Nephron (organoid): Measurements from ENCODE around the gene OR52A1.
"Not testable (repeated sequence)": the region's sequence is repeated elsewhere in the genome, so short reads cannot be mapped to it uniquely, and the experiment has no call there.

Source experiments
- H3K27ac Mint-ChIP-seq, 3 experiments: 2 replicates each; pipeline ENCODE4 v1.8.0; 2020; ENCODE audit warnings: mixed read lengths in 3 of 3, mild to moderate bottlenecking in 2 of 3, moderate library complexity in 1 of 3
- H3K27me3 Mint-ChIP-seq: 2 replicates; pipeline ENCODE4 v1.8.0; 2021; ENCODE audit warnings: low read depth, mild to moderate bottlenecking, moderate library complexity, mixed read lengths
- H3K36me3 Mint-ChIP-seq: 2 replicates; pipeline ENCODE4 v1.8.0; 2020; ENCODE audit warnings: low read depth, mixed read lengths
- H3K4me1 Mint-ChIP-seq: 2 replicates; pipeline ENCODE4 v1.8.0; 2020; ENCODE audit warnings: mixed read lengths
- H3K4me3 Mint-ChIP-seq, 3 experiments: 2 replicates each; pipeline ENCODE4 v1.8.0; 2020; ENCODE audit warnings: mild to moderate bottlenecking in 3 of 3, mixed read lengths in 3 of 3, moderate library complexity in 2 of 3
- H3K9me3 Mint-ChIP-seq: 2 replicates; pipeline ENCODE4 v1.8.0; 2020; ENCODE audit warnings: mixed read lengths
- CTCF ChIP-seq, 3 experiments: fragments of 200-600 bp; sonication (generic); IDR thresholded peaks; one replicate each; pipeline ENCODE4 v1.5.0; 2021; ENCODE audit warnings: antibody characterized with exemption in 3 of 3; ENCODE audit not compliant: unreplicated experiment in 3 of 3

OR52A1 gene

DNA sequence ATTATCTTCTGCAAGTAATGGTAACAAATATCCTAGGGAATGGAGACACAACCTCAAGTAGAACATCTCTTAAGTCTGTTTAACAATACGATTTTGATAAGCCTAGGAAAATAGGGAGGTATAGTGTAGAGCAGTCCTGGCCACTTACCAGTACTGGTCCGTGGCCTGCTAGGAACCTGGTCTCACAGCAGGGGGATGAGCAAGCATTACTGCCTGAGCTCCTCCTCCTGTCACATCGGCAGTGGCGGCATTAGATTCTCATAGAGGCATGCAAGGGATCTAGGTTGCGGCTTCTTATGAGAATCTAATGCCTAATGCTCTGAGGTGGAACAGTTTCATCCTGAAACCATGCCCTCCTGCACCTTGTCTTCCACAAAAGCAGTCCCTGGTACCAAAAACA, 41.5 kb upstream of the OR52A1 start:
- no peaks in the 10 kb centered on the region for H3K4me1 Mint-ChIP-seq
- H3K9me3 Mint-ChIP-seq: peaks cover 3% of the 10 kb centered on the region
- no peak for TF ChIP-seq CTCF (IDR thresholded peaks at IDR 0.05; ENCODE audit: unreplicated experiment in 3 of 3)

DNA sequence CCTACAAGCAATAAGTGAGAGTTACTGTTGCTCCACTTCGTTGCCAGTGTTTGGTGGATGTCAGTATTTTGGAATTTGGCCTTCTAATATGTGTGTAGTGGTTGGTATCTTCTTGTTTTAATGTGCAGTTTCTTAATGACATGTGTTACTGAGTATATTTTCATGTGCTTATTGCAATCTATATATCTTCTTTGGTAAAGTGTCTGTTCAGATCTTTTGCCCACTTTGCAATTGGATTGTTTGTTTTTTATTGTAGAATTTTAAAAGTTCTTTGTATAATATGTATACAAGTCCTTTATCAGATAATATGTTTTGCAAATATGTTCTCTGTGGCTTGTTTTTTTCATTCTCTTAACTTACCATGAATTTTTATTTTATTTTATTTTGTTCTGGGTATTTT, 38.2 kb upstream of the OR52A1 start:
- no peaks in the 10 kb centered on the region for H3K27me3 Mint-ChIP-seq
- no peaks in the 10 kb centered on the region for H3K36me3 Mint-ChIP-seq
- H3K9me3 Mint-ChIP-seq: peaks cover 9% of the 10 kb centered on the region
- no peak for TF ChIP-seq CTCF (IDR thresholded peaks at IDR 0.05; ENCODE audit: unreplicated experiment in 3 of 3)
- no peaks in the 10 kb centered on the region for H3K4me1 Mint-ChIP-seq
- no peak overlapping the region for H3K4me3 Mint-ChIP-seq
- H3K27ac Mint-ChIP-seq: no peak overlapping the region

More for the DNA sequence above, 41.5 kb upstream of the OR52A1 start:
- Mint-ChIP-seq H3K27ac (no peak overlapping the region), H3K36me3 (no peaks in the 10 kb centered on the region), H3K27me3 (no peaks in the 10 kb centered on the region), H3K4me3 (no peak overlapping the region)

DNA sequence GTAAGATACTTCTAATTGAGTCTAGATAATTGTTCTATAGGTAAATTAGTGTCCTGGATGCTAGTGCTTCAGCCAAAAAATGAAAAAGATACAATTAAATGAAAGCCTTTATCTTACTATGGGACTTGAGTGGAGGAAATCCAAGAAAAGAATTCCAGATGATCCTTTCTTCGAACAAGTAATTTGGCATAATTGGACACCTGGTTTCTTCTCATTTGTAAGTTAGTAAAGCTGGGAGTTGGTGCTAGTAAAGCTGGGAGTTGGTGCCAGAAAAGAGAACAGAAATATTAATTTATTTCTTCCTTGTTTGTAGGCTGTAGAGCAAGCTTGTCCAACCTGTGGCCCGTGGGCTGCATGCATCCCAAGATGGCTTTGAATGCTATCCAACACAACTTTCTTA, 33.6 kb upstream of the OR52A1 start:
- H3K27ac Mint-ChIP-seq: no peak overlapping the region
- H3K27me3 Mint-ChIP-seq: no peaks in the 10 kb centered on the region
- no peak for TF ChIP-seq CTCF (IDR thresholded peaks at IDR 0.05; ENCODE audit: unreplicated experiment in 3 of 3)
- no peaks in the 10 kb centered on the region for H3K36me3 Mint-ChIP-seq
- H3K9me3 Mint-ChIP-seq: peaks cover 8% of the 10 kb centered on the region
- H3K4me1 Mint-ChIP-seq: no peaks in the 10 kb centered on the region
- H3K4me3 Mint-ChIP-seq: no peak overlapping the region

GRCh38 chr11:5178046-5178837, 23.7 kb upstream of the OR52A1 start:
- H3K4me1 Mint-ChIP-seq: no peaks in the 10 kb centered on the region
- H3K9me3 Mint-ChIP-seq: no peaks in the 10 kb centered on the region
- H3K4me3 Mint-ChIP-seq: no peak overlapping the region
- no peak overlapping the region for H3K27ac Mint-ChIP-seq
- no peaks in the 10 kb centered on the region for H3K36me3 Mint-ChIP-seq
- H3K27me3 Mint-ChIP-seq: peaks cover 3% of the 10 kb centered on the region
- no peak for TF ChIP-seq CTCF (IDR thresholded peaks at IDR 0.05; ENCODE audit: unreplicated experiment in 3 of 3)

DNA sequence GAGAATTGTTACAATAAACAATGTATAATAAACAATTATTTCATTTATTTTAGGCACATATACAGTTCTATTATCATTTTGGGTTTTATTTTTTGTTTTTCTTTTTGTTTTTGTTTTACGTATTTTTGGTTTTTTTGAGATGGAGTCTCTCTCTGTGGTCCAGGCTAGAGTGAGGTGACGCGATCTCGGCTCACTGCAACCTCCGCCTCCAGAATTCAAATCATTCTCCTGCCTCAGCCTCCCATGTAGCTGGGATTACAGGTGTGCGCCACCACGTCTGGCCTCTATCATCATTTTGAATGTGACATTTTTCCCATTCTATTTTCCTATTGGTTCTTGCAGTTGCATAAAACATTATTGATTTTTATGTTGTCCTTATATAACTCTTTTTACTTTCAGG, 20.4 kb upstream of the OR52A1 start:
- no peaks in the 10 kb centered on the region for H3K4me1 Mint-ChIP-seq
- H3K4me3 Mint-ChIP-seq: no peak overlapping the region
- H3K9me3 Mint-ChIP-seq: no peaks in the 10 kb centered on the region
- H3K27me3 Mint-ChIP-seq: peaks cover 3% of the 10 kb centered on the region
- H3K36me3 Mint-ChIP-seq: no peaks in the 10 kb centered on the region
- no peak for TF ChIP-seq CTCF (IDR thresholded peaks at IDR 0.05; ENCODE audit: unreplicated experiment in 3 of 3)
- H3K27ac Mint-ChIP-seq: no peak overlapping the region

- no peak overlapping the region for H3K4me3 Mint-ChIP-seq
- H3K4me1 Mint-ChIP-seq: no peaks in the 10 kb centered on the region
- H3K9me3 Mint-ChIP-seq: no peaks in the 10 kb centered on the region
- no peak for TF ChIP-seq CTCF (IDR thresholded peaks at IDR 0.05; ENCODE audit: unreplicated experiment in 3 of 3)
- H3K36me3 Mint-ChIP-seq: no peaks in the 10 kb centered on the region
- H3K27me3 Mint-ChIP-seq: no peaks in the 10 kb centered on the region
- no peak overlapping the region for H3K27ac Mint-ChIP-seq
Measured at GRCh38 chr11:5171856-5172255, 17.3 kb upstream of the OR52A1 start.

DNA sequence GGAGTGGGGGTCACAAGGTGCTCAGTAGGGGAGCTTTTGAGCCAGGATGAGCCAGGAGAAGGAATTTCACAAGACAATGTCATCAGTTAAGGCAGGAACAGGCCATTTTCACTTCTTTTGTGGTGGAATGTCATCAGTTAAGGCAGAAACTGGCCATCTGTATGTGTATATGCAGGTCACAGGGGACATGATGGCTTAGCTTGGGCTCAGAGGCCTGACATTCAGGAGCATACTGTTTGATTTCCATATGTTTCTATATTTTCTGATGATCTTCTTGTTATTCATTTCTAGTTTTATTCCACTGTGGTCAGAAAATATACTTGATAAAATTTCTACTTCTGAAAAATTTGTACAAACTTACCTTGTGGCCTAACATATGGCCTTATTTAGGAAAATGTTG, 11.3 kb upstream of the OR52A1 start:
- H3K4me1 Mint-ChIP-seq, H3K36me3 Mint-ChIP-seq, H3K9me3 Mint-ChIP-seq, H3K27ac Mint-ChIP-seq, H3K4me3 Mint-ChIP-seq, H3K27me3 Mint-ChIP-seq: not testable (repeated sequence)

- not testable (repeated sequence) for H3K27me3 Mint-ChIP-seq, H3K27ac Mint-ChIP-seq, H3K4me3 Mint-ChIP-seq, H3K36me3 Mint-ChIP-seq, H3K9me3 Mint-ChIP-seq, H3K4me1 Mint-ChIP-seq
Measured at GRCh38 chr11:5164807-5165206, 10.2 kb upstream of the OR52A1 start.

GRCh38 chr11:5161045-5161444, 6.5 kb upstream of the OR52A1 start:
- H3K9me3 Mint-ChIP-seq, H3K36me3 Mint-ChIP-seq, H3K4me3 Mint-ChIP-seq: not testable (repeated sequence)

More at GRCh38 chr11:5161045-5161444, 6.5 kb upstream of the OR52A1 start:
- H3K27me3 Mint-ChIP-seq, H3K4me1 Mint-ChIP-seq, H3K27ac Mint-ChIP-seq: not testable (repeated sequence)
